Measurements from ENCODE around the gene EYA4. TPM values are rescaled to one million over a fixed set of nuclear protein-coding genes. Genes with fewer than 3 reads are reported as not detected.

Gene EYA4
- total and polyA plus RNA-seq, 2 donors (not counting 1 experiment from before 2014, with no cell fraction given): 4.6 to 38.0 TPM

DNA sequence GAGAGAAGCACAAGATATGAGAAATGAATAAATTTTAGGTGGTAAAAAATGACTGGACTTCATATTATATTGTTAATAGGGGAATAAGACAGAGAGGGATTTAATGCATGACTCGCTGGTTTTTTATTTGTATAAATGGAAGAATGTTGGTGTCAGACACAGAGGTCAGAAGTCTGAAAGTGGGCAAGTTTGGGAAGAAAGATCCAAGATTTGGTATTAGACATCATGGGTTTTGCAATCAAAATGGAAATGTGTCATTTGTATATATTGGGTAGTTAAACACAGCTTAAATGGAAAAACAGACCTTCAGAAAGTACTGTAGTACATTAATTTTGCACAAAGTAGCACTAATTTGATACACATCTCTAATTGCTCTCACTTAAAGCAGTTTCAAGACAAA lies 96.2 kb downstream of the EYA4 start:
- no peak overlapping the region for H3K9ac ChIP-seq (ENCODE audit: insufficient read depth, low read length)
- no peaks in the 10 kb centered on the region for H3K4me1 ChIP-seq (ENCODE audit: control insufficient read depth, extremely low read depth, insufficient read depth, low read length)
- peaks cover 2% of the 10 kb centered on the region for H4K20me1 ChIP-seq (ENCODE audit: control insufficient read depth, extremely low read depth, insufficient read depth, low read length)
- H3K27me3 ChIP-seq (ENCODE audit: control insufficient read depth, insufficient read depth, low read length): no peaks in the 10 kb centered on the region
- no peaks in the 10 kb centered on the region for H3K36me3 ChIP-seq (ENCODE audit: control insufficient read depth, insufficient read depth, low read length)
- peak; percentile 24 to 87 for DNase-seq (ENCODE audit: low read depth in 2 of 2)
- TF ChIP-seq, protein P1, sequence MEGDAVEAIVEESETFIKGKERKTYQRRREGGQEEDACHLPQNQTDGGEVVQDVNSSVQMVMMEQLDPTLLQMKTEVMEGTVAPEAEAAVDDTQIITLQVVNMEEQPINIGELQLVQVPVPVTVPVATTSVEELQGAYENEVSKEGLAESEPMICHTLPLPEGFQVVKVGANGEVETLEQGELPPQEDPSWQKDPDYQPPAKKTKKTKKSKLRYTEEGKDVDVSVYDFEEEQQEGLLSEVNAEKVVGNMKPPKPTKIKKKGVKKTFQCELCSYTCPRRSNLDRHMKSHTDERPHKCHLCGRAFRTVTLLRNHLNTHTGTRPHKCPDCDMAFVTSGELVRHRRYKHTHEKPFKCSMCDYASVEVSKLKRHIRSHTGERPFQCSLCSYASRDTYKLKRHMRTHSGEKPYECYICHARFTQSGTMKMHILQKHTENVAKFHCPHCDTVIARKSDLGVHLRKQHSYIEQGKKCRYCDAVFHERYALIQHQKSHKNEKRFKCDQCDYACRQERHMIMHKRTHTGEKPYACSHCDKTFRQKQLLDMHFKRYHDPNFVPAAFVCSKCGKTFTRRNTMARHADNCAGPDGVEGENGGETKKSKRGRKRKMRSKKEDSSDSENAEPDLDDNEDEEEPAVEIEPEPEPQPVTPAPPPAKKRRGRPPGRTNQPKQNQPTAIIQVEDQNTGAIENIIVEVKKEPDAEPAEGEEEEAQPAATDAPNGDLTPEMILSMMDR (conservative IDR thresholded peaks at IDR 0.05 in 1 of 2, IDR thresholded peaks at IDR 0.05 in 1 of 2; ENCODE audit: low read depth in 1 of 2, low read length in 2 of 2): no peak
- no peak for TF ChIP-seq EZH2 (IDR thresholded peaks at IDR 0.05; ENCODE audit: low read length, missing control alignments)
- H3K9me3 ChIP-seq (ENCODE audit: control insufficient read depth, insufficient read depth, low read depth, low read length): no peaks in the 10 kb centered on the region
- no peak overlapping the region for H3K4me3 ChIP-seq (replicated peaks in 1 of 4; ENCODE audit: control extremely low read depth in 1 of 4, insufficient read depth in 1 of 4, low read depth in 3 of 4, low read length in 4 of 4)
- no peak overlapping the region for H2AFZ ChIP-seq (ENCODE audit: low read length)
- no peak overlapping the region for H3K27ac ChIP-seq (ENCODE audit: insufficient read depth, low read length)
- no peak overlapping the region for H3K4me2 ChIP-seq (ENCODE audit: extremely low read depth, insufficient read depth, low read length)
- no peaks in the 10 kb centered on the region for H3K79me2 ChIP-seq (ENCODE audit: control insufficient read depth, insufficient read depth, low read length)

DNA sequence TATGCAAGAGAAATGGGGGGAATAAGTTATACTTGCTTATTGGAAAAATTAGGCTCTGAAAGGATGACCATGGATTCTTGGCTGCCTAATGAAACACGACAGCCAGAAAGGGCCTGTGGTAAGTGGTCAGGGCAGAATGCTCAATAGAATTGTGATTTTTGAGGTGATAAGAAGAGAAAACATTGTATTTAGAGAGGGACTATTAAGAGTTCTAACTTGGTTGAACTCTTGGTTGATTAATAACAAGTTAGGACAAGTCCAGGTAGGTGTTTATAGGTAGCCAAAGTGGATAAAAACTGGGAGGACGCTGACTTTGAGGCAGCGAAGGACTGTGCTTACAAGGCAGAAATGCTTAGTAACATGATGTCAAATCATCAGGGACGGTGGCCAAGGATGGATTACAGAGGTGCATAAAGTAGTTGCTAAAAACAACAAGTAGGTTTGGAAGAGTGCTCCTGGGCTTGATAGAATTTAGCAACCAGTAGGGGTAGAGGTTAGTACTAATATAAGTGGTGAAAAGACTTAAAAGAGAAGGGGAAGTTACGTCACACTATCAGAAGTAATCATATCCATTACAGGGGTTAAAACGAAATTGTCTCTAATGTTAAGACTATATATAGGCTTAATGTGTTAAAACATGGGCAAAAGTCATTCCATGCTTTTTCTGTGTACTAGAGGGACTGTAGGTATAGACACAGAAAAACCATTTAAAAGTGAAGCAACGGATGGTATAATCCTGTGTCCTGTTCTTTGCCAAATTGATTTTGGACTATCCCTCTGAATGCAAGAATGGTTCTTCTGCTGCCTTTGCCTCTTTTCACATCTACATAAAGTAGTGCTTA lies 98.6 kb downstream of the EYA4 start:
- Histone ChIP-seq H3K9ac (ENCODE audit: insufficient read depth, low read length) (no peak overlapping the region), H3K79me2 (ENCODE audit: control insufficient read depth, insufficient read depth, low read length) (no peaks in the 10 kb centered on the region), H2AFZ (ENCODE audit: low read length) (no peak overlapping the region), H3K4me2 (ENCODE audit: extremely low read depth, insufficient read depth, low read length) (no peak overlapping the region), H3K27ac (ENCODE audit: insufficient read depth, low read length) (no peak overlapping the region), H3K4me1 (ENCODE audit: control insufficient read depth, extremely low read depth, insufficient read depth, low read length) (no peaks in the 10 kb centered on the region), H3K36me3 (ENCODE audit: control insufficient read depth, insufficient read depth, low read length) (no peaks in the 10 kb centered on the region), H4K20me1 (ENCODE audit: control insufficient read depth, extremely low read depth, insufficient read depth, low read length) (peaks cover 2% of the 10 kb centered on the region), H3K27me3 (ENCODE audit: control insufficient read depth, insufficient read depth, low read length) (no peaks in the 10 kb centered on the region), H3K4me3 (replicated peaks in 1 of 4; ENCODE audit: control extremely low read depth in 1 of 4, insufficient read depth in 1 of 4, low read depth in 3 of 4, low read length in 4 of 4) (no peak overlapping the region), H3K9me3 (ENCODE audit: control insufficient read depth, insufficient read depth, low read depth, low read length) (no peaks in the 10 kb centered on the region)
- no peak for DNase-seq (ENCODE audit: low read depth in 2 of 2)
- TF ChIP-seq, protein P1 (conservative IDR thresholded peaks at IDR 0.05 in 1 of 2, IDR thresholded peaks at IDR 0.05 in 1 of 2; ENCODE audit: low read depth in 1 of 2, low read length in 2 of 2): no peak
- no peak for TF ChIP-seq EZH2 (IDR thresholded peaks at IDR 0.05; ENCODE audit: low read length, missing control alignments)

DNA sequence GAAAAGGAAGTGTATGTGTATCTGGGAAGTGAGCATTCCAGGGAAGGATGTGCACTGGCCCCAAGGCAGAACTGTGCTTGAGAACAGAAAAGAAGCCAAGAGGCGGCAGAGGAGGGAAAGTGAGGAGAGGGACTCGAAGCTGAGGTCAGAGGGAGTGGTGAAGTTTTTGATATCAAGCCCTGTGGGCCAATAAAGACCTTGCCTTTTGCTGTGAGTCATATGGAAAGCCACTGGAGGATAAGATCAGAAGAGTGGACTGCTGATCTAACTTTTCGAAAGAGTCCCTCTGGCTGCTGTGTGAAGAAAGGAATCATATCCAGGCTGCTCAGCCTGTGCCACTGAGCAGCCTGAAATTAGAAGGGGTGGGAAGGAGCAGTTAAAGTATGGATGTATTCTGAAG lies 99.4 kb downstream of the EYA4 start:
- Histone ChIP-seq H3K27me3 (ENCODE audit: control insufficient read depth, insufficient read depth, low read length) (no peaks in the 10 kb centered on the region), H3K79me2 (ENCODE audit: control insufficient read depth, insufficient read depth, low read length) (no peaks in the 10 kb centered on the region), H4K20me1 (ENCODE audit: control insufficient read depth, extremely low read depth, insufficient read depth, low read length) (peaks cover 2% of the 10 kb centered on the region), H3K4me1 (ENCODE audit: control insufficient read depth, extremely low read depth, insufficient read depth, low read length) (no peaks in the 10 kb centered on the region), H3K36me3 (ENCODE audit: control insufficient read depth, insufficient read depth, low read length) (no peaks in the 10 kb centered on the region), H3K4me2 (ENCODE audit: extremely low read depth, insufficient read depth, low read length) (no peak overlapping the region), H3K4me3 (replicated peaks in 1 of 4; ENCODE audit: control extremely low read depth in 1 of 4, insufficient read depth in 1 of 4, low read depth in 3 of 4, low read length in 4 of 4) (no peak overlapping the region), H3K27ac (ENCODE audit: insufficient read depth, low read length) (no peak overlapping the region), H3K9ac (ENCODE audit: insufficient read depth, low read length) (no peak overlapping the region), H3K9me3 (ENCODE audit: control insufficient read depth, insufficient read depth, low read depth, low read length) (no peaks in the 10 kb centered on the region), H2AFZ (ENCODE audit: low read length) (no peak overlapping the region)
- peak; percentile 45 to 72 for DNase-seq (ENCODE audit: low read depth in 2 of 2)
- TF ChIP-seq, protein P1 (conservative IDR thresholded peaks at IDR 0.05 in 1 of 2, IDR thresholded peaks at IDR 0.05 in 1 of 2; ENCODE audit: low read depth in 1 of 2, low read length in 2 of 2): peak in 1 of 2 donors; percentile 7
- TF ChIP-seq EZH2 (IDR thresholded peaks at IDR 0.05; ENCODE audit: low read length, missing control alignments): no peak
